HepG2 (cell line): ENCODE results near the gene TRAPPC5. TPM values are rescaled to one million over a fixed set of nuclear protein-coding genes. Genes with fewer than 3 reads are reported as not detected.

Experiments
- CC2D1A ChIP-seq: sonication (generic); formaldehyde crosslinking; IDR thresholded peaks from 2 replicates; pipeline ENCODE4 v1.8.1; 2023; ENCODE audit warnings: mild to moderate bottlenecking, missing genetic modification reagents
- KAT7 ChIP-seq: IDR thresholded peaks from 2 replicates; pipeline ENCODE4 v1.6.1; 2018; ENCODE audit warnings: borderline replicate concordance, missing compliant biosample characterization
- KLF11 ChIP-seq: IDR thresholded peaks from 2 replicates; pipeline ENCODE4 v1.6.1; 2016; ENCODE audit warnings: missing compliant biosample characterization
- MXI1 ChIP-seq: IDR thresholded peaks from 3 replicates; pipeline ENCODE4 v1.6.1; 2012; ENCODE audit warnings: low read depth, low read length, inconsistent platforms, borderline replicate concordance
- NBN ChIP-seq: fragments of 450-650 bp; conservative IDR thresholded peaks from 2 replicates; pipeline ENCODE4 v1.6.1; 2017
- REST ChIP-seq, 2 experiments: IDR thresholded peaks; 2 replicates each; pipeline ENCODE4 v1.6.1; 2011 to 2012; ENCODE audit warnings: low read length in 2 of 2, borderline replicate concordance in 1 of 2, low read depth in 1 of 2, mild to moderate bottlenecking in 1 of 2, moderate library complexity in 1 of 2
- RFX1 ChIP-seq: fragments of 450-650 bp; IDR thresholded peaks from 2 replicates; pipeline ENCODE4 v1.6.1; 2017
- RNF219 ChIP-seq: sonication (generic); formaldehyde crosslinking; IDR thresholded peaks from 2 replicates; pipeline ENCODE4 v1.5.0; 2020; ENCODE audit warnings: mild to moderate bottlenecking, missing genetic modification reagents
- SETDB1 ChIP-seq: sonication (generic); formaldehyde crosslinking; IDR thresholded peaks from 2 replicates; pipeline ENCODE4 v1.5.1; 2020; ENCODE audit warnings: missing genetic modification reagents, mild to moderate bottlenecking, borderline replicate concordance
- SIX1 ChIP-seq: sonication (generic); formaldehyde crosslinking; IDR thresholded peaks from 2 replicates; pipeline ENCODE4 v1.4.0; 2020; ENCODE audit warnings: missing genetic modification reagents, borderline replicate concordance
- SP2 ChIP-seq: sonication (generic); formaldehyde crosslinking; IDR thresholded peaks from 2 replicates; pipeline ENCODE4 v1.5.1; 2020; ENCODE audit warnings: mild to moderate bottlenecking, missing genetic modification reagents
- XBP1 ChIP-seq: sonication (generic); formaldehyde crosslinking; IDR thresholded peaks from 2 replicates; pipeline ENCODE4 v1.5.0; 2020; ENCODE audit warnings: missing genetic modification reagents
- ZBTB25 ChIP-seq: IDR thresholded peaks from 2 replicates; pipeline ENCODE4 v1.6.1; 2018; ENCODE audit warnings: missing genetic modification reagents
- ZBTB39 ChIP-seq: sonication (generic); formaldehyde crosslinking; IDR thresholded peaks from 2 replicates; pipeline ENCODE4 v1.5.0; 2020; ENCODE audit warnings: missing genetic modification reagents
- ZFP91 ChIP-seq: sonication (generic); formaldehyde crosslinking; IDR thresholded peaks from 2 replicates; pipeline ENCODE4 v1.9.0; 2022; ENCODE audit warnings: missing genetic modification reagents, mild to moderate bottlenecking, borderline replicate concordance
- ZNF260 ChIP-seq: sonication (generic); formaldehyde crosslinking; IDR thresholded peaks from 2 replicates; pipeline ENCODE4 v1.4.0; 2020; ENCODE audit warnings: missing genetic modification reagents, low read depth, mild to moderate bottlenecking, borderline replicate concordance
- ZNF292 ChIP-seq: sonication (generic); formaldehyde crosslinking; IDR thresholded peaks from 2 replicates; pipeline ENCODE4 v1.8.1; 2022; ENCODE audit warnings: mild to moderate bottlenecking, low read depth, missing genetic modification reagents, borderline replicate concordance
- ZNF335 ChIP-seq: sonication (generic); formaldehyde crosslinking; IDR thresholded peaks from 2 replicates; pipeline ENCODE4 v1.4.0; 2020; ENCODE audit warnings: missing genetic modification reagents
- ZNF44 ChIP-seq: sonication (generic); formaldehyde crosslinking; IDR thresholded peaks from 2 replicates; pipeline ENCODE4 v1.5.1; 2020; ENCODE audit warnings: mild to moderate bottlenecking, missing genetic modification reagents
- ZSCAN29 ChIP-seq: sonication (generic); formaldehyde crosslinking; conservative IDR thresholded peaks from 2 replicates; pipeline ENCODE4 v1.4.0; 2020; ENCODE audit warnings: mild to moderate bottlenecking, missing genetic modification reagents
- polyA plus RNA-seq, 8 experiments: library from polyadenylated mRNA; depleted of rRNA in 3 of 8; stranded (reverse) in 7 of 8; unstranded in 1 of 8; fragments of >200 nt; fragmentation: Illumina TruSeq in 4 of 8; extraction: Trizol in 4 of 8; gene quantifications; 2 replicates each; pipeline versions ENCODE4 v1.2.1 to v1.2.3, GENCODE V29; 2011 to 2016; ENCODE audit warnings: low read depth in 4 of 8, missing spikeins in 1 of 8, mixed read lengths in 1 of 8; ENCODE audit not compliant: insufficient read depth in 1 of 8
- total RNA-seq, 5 experiments: library from RNA; depleted of rRNA; stranded (reverse); fragments of >200 nt; fragmentation: Illumina TruSeq; extraction: Trizol; gene quantifications; 2 replicates each; pipeline ENCODE4 v1.2.3, GENCODE V29; 2016; ENCODE audit warnings: low read depth in 1 of 5

The TRAPPC5 gene
- total and polyA plus RNA-seq, 2 of the 13 experiments (the other 11 are each of a cell fraction or from before 2014, with no cell fraction given) = 38.5 to 78.7 TPM

GRCh38 chr19:7636691-7637373 is 43.8 kb upstream of the TRAPPC5 start, which contains the start of gene STXBP2 (continued):
- TF ChIP-seq ZBTB39 (CRISPR knock-in tag) (no peak), SIX1 (CRISPR knock-in tag) (no peak), REST (IDR thresholded peaks at IDR 0.05; ENCODE audit: borderline replicate concordance in 1 of 2, low read depth in 1 of 2, low read length in 2 of 2) (no peak), XBP1 (no peak), RNF219 (no peak), MXI1 (peak; percentile 81; the same call in 1 of the 3 replicates), SETDB1 (no peak), ZNF44 (CRISPR knock-in tag) (no peak), ZNF260 (CRISPR knock-in tag) (no peak), ZFP91 (CRISPR knock-in tag) (0 out of 2 replicates have a peak, but pooled peaks have one; percentile 34), ZNF335 (CRISPR knock-in tag) (no peak), ZSCAN29 (CRISPR knock-in tag) (no peak), ZNF292 (CRISPR knock-in tag) (no peak), RFX1 (no peak), KLF11 (CRISPR knock-in tag) (no peak), CC2D1A (CRISPR knock-in tag) (no peak), SP2 (no peak; the same call in 1 of the 2 replicates), ZBTB25 (CRISPR knock-in tag) (no peak), KAT7 (no peak), NBN (no peak)
